Measurements from ENCODE around the gene YIPF1.
A peak's percentile ranks its signal among the peaks of the same experiment; 100 is the strongest.

Gene YIPF1

GRCh38 chr1:53889304-53890298, at the start of gene YIPF1:
Gene YIPF1, minus strand, starts transcription at chr1:53889797. Its CDS starts 860 bp downstream, at chr1:53888937.
- DNase-seq (ENCODE audit: extremely low read depth, low read depth): peak; percentile 41
- peak within 1 kb of the TSS; percentile 60 for H3K4me3 ChIP-seq (replicated peaks; ENCODE audit: low read depth, low read length)

GRCh38 chr1:53938136-53938830, 48.7 kb upstream of the YIPF1 start:
- no peak for TF ChIP-seq CTCF (IDR thresholded peaks at IDR 0.05; ENCODE audit: low read depth, low read length, missing control alignments)
- DNase-seq (ENCODE audit: extremely low read depth, low read depth): no peak
- no peak overlapping the region for H3K4me3 ChIP-seq (replicated peaks; ENCODE audit: low read depth, low read length)

More at GRCh38 chr1:53889304-53890298, at the start of gene YIPF1:
- no peak for TF ChIP-seq CTCF (IDR thresholded peaks at IDR 0.05; ENCODE audit: low read depth, low read length, missing control alignments)

- H3K4me3 ChIP-seq (replicated peaks; ENCODE audit: low read depth, low read length): no peak overlapping the region
- no peak for TF ChIP-seq CTCF (IDR thresholded peaks at IDR 0.05; ENCODE audit: low read depth, low read length, missing control alignments)
- no peak for DNase-seq (ENCODE audit: extremely low read depth, low read depth)
Observed at GRCh38 chr1:53936430-53936829, 46.8 kb upstream of the YIPF1 start.

GRCh38 chr1:53934170-53934765, 44.7 kb upstream of the YIPF1 start:
- no peak for DNase-seq (ENCODE audit: extremely low read depth, low read depth)
- H3K4me3 ChIP-seq (replicated peaks; ENCODE audit: low read depth, low read length): no peak overlapping the region

GRCh38 chr1:53931523-53931922, 41.9 kb upstream of the YIPF1 start:
- TF ChIP-seq CTCF (IDR thresholded peaks at IDR 0.05; ENCODE audit: low read depth, low read length, missing control alignments): no peak
- DNase-seq (ENCODE audit: extremely low read depth, low read depth): no peak
- no peak overlapping the region for H3K4me3 ChIP-seq (replicated peaks; ENCODE audit: low read depth, low read length)

More at GRCh38 chr1:53934170-53934765, 44.7 kb upstream of the YIPF1 start:
- no peak for TF ChIP-seq CTCF (IDR thresholded peaks at IDR 0.05; ENCODE audit: low read depth, low read length, missing control alignments)

GRCh38 chr1:53930932-53931331, 41.3 kb upstream of the YIPF1 start:
- TF ChIP-seq CTCF (IDR thresholded peaks at IDR 0.05; ENCODE audit: low read depth, low read length, missing control alignments): no peak
- no peak for DNase-seq (ENCODE audit: extremely low read depth, low read depth)
- H3K4me3 ChIP-seq (replicated peaks; ENCODE audit: low read depth, low read length): no peak overlapping the region

Measured in HFF-Myc (cell line).